Osteoblast (primary cell): ENCODE measurements around the gene C1orf159. TPM values are rescaled to one million over a fixed set of nuclear protein-coding genes. Genes with fewer than 3 reads are reported as not detected.
"Not testable (repeated sequence)": the region's sequence is repeated elsewhere in the genome, so short reads cannot be mapped to it uniquely, and the experiment has no call there.

Experiments
- DNase-seq: peaks from one replicate; pipeline ENCODE4 v3.0.0; 2011; ENCODE audit warnings: low spot score, mixed read lengths; ENCODE audit not compliant: insufficient read length; ENCODE audit errors: missing footprints
- H2AFZ ChIP-seq: 2 replicates; pipeline ENCODE4 v1.6.0; 2011; ENCODE audit warnings: mild to moderate bottlenecking, low read length
- H3K27ac ChIP-seq: 2 replicates; pipeline ENCODE4 v1.5.1; 2011; ENCODE audit warnings: mild to moderate bottlenecking, low read depth, low read length, moderate library complexity
- H3K27me3 ChIP-seq: 2 replicates; pipeline ENCODE4 v1.6.0; 2012; ENCODE audit warnings: mild to moderate bottlenecking, control low read depth, inconsistent platforms, low read length, moderate library complexity; ENCODE audit not compliant: insufficient read depth
- H3K36me3 ChIP-seq: 2 replicates; pipeline ENCODE4 v1.5.1; 2011; ENCODE audit warnings: mild to moderate bottlenecking, low read length, control low read depth, moderate library complexity; ENCODE audit not compliant: insufficient read depth
- H3K4me1 ChIP-seq: 2 replicates; pipeline ENCODE4 v1.5.1; 2011; ENCODE audit warnings: mild to moderate bottlenecking, low read length, control low read depth, moderate library complexity; ENCODE audit not compliant: insufficient read depth
- H3K4me2 ChIP-seq: 2 replicates; pipeline ENCODE4 v1.6.0; 2011; ENCODE audit warnings: mild to moderate bottlenecking, low read length; ENCODE audit not compliant: insufficient read depth
- H3K4me3 ChIP-seq: fragments of 200-600 bp; sonication (generic); 3 replicates; pipeline ENCODE4 v1.5.1; 2012; ENCODE audit warnings: mild to moderate bottlenecking, low read length, inconsistent platforms; ENCODE audit not compliant: insufficient read depth
- H3K79me2 ChIP-seq: 2 replicates; pipeline ENCODE4 v1.6.0; 2012; ENCODE audit warnings: mild to moderate bottlenecking, low read length, control low read depth, inconsistent platforms; ENCODE audit not compliant: insufficient read depth
- H3K9me3 ChIP-seq: 2 replicates; pipeline ENCODE4 v1.5.1; 2011; ENCODE audit warnings: low read depth, low read length, control low read depth
- H4K20me1 ChIP-seq: 2 replicates; pipeline ENCODE4 v1.6.0; 2012; ENCODE audit warnings: mild to moderate bottlenecking, low read length, control low read depth; ENCODE audit not compliant: insufficient read depth
- total RNA-seq: library from RNA; depleted of rRNA; stranded (reverse); fragments of >200 nt; gene quantifications from 2 replicates; pipeline ENCODE4 v1.2.3, GENCODE V29; 2012
- TF ChIP-seq, protein P1 (sequence below): IDR thresholded peaks from 2 replicates; pipeline ENCODE4 v1.5.1; 2011; ENCODE audit warnings: mild to moderate bottlenecking, low read depth, low read length, moderate library complexity; ENCODE audit errors: extremely low read depth

C1orf159 gene
- total RNA-seq, 1 donor = 5.4 TPM

DNA sequence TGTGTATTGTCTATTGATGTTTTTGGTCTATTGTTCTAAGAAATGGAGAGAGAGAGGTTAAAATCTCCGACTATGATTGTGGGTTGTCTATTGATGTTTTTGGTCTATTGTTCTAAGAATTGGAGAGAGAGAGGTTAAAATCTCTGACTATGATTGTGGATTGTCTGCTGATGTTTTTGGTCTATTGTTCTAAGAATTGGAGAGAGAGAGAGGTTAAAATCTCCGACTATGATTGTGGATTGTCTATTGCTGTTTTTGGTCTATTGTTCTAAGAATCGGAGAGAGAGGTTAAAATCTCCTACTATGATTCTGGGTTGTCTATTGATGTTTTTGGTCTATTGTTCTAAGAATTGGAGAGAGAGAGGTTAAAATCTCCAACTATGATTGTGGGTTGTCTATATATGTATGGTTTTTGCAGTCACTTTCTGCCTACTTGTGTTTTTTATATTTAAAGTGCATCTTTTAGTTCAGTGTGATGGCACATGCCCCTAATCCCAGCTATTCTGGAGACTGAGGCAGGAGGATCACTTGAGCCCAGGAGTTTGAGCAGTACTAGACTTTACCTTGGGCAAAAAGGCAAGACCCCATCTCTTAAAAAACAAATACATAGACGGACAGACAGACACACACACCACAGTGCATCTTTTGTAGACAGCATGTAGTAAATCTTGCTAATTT, 16.2 kb downstream of the C1orf159 start:
- Histone ChIP-seq H4K20me1 (peaks cover 9% of the 10 kb centered on the region), H3K79me2 (no peaks in the 10 kb centered on the region), H3K27ac (no peak overlapping the region), H3K4me3 (no peak overlapping the region), H3K36me3 (no peaks in the 10 kb centered on the region), H2AFZ (no peak overlapping the region), H3K4me2 (no peak overlapping the region), H3K9me3 (no peaks in the 10 kb centered on the region), H3K4me1 (no peaks in the 10 kb centered on the region), H3K27me3 (no peaks in the 10 kb centered on the region)
- TF ChIP-seq, protein P1, sequence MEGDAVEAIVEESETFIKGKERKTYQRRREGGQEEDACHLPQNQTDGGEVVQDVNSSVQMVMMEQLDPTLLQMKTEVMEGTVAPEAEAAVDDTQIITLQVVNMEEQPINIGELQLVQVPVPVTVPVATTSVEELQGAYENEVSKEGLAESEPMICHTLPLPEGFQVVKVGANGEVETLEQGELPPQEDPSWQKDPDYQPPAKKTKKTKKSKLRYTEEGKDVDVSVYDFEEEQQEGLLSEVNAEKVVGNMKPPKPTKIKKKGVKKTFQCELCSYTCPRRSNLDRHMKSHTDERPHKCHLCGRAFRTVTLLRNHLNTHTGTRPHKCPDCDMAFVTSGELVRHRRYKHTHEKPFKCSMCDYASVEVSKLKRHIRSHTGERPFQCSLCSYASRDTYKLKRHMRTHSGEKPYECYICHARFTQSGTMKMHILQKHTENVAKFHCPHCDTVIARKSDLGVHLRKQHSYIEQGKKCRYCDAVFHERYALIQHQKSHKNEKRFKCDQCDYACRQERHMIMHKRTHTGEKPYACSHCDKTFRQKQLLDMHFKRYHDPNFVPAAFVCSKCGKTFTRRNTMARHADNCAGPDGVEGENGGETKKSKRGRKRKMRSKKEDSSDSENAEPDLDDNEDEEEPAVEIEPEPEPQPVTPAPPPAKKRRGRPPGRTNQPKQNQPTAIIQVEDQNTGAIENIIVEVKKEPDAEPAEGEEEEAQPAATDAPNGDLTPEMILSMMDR = no peak
- no peak for DNase-seq

DNA sequence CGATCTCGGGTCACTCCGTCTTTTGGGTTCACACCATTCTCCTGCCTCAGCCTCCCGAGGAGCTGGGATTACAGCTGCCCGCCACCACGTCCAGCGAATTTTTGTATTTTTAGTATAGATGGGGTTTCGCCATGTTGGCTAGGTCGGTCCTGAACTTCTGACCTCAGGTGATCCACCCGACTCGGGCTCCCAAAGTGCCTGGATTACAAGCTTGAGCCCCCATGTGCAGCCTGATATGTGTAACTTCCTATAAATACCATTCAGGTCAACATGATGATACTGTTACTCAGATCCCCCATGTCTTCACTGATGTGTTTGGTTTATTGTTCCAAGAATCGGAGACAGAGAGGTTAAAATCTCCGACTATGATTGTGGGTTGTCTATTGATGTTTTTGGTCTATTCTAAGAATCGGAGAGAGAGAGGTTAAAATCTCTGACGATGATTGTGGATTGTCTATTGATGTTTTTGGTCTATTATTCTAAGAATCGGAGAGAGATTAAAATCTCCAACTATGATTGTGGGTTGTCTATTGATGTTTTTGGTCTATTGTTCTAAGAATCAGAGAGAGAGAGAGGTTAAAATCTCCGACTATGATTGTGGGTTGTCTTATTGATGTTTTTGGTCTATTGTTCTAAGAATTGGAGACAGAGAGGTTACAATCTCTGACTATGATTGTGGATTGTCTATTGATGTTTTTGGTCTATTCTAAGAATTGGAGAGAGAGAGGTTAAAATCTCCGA, 17.0 kb downstream of the C1orf159 start:
- Histone ChIP-seq H3K9me3 (no peaks in the 10 kb centered on the region), H3K27ac (no peak overlapping the region), H3K36me3 (no peaks in the 10 kb centered on the region), H3K4me1 (no peaks in the 10 kb centered on the region), H2AFZ (no peak overlapping the region), H3K79me2 (no peaks in the 10 kb centered on the region), H3K27me3 (no peaks in the 10 kb centered on the region), H4K20me1 (peaks cover 5% of the 10 kb centered on the region), H3K4me2 (no peak overlapping the region), H3K4me3 (no peak overlapping the region)
- DNase-seq = no peak
- TF ChIP-seq, protein P1 = no peak

DNA sequence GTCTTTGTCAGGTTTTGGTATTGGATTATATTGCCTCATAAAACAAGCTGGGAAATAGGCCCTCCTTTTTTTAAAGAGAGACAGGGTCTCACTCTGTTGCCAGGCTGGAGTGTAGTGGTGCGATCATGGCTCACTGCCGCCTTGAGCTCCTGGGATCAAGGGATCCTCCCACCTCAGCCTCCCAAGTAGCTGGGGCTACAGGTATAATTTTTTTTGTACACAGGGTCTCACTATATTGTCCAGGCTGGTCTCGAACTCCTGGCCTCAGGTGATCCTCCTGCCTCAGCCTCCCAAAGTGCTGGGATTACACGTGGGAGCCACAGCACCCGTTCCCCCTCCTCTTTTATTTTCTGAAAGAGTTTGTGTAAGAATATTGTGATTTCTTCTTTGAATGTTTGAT, 19.8 kb downstream of the C1orf159 start:
- not testable (repeated sequence) for H3K4me3 ChIP-seq, H3K36me3 ChIP-seq, H3K27me3 ChIP-seq, H3K9me3 ChIP-seq, H3K4me1 ChIP-seq, H2AFZ ChIP-seq, H3K79me2 ChIP-seq, H3K4me2 ChIP-seq, H3K27ac ChIP-seq, H4K20me1 ChIP-seq, DNase-seq

DNA sequence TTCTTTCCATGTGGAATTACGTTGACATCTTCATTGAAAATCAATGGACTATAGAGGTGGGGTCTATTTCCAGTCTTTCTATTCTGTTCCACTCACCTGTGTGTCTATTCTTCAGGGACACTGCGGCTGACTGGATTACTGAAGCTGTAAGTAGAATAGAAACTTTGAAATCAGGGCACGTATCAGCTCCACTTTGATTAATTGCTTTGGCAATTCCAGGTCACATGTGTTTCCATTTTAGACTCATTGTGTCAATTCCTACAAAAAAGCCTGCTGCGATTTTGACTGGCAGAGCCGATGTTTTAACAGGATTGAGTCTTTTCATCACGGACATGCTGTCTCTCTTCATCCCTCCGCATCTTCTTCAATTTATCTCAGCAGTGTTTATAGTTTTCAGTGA, 20.9 kb downstream of the C1orf159 start:
- H3K27ac ChIP-seq = no peak overlapping the region
- TF ChIP-seq, protein P1 = no peak
- no peaks in the 10 kb centered on the region for H3K36me3 ChIP-seq
- no peak overlapping the region for H2AFZ ChIP-seq
- no peaks in the 10 kb centered on the region for H3K79me2 ChIP-seq
- no peaks in the 10 kb centered on the region for H3K4me1 ChIP-seq
- peaks cover 2% of the 10 kb centered on the region for H4K20me1 ChIP-seq
- H3K9me3 ChIP-seq = no peaks in the 10 kb centered on the region
- H3K27me3 ChIP-seq = no peaks in the 10 kb centered on the region
- H3K4me3 ChIP-seq = no peak overlapping the region
- no peak overlapping the region for H3K4me2 ChIP-seq
- DNase-seq = no peak
